Suppressor macrophage treated with lipopolysaccharide for 4 hours (primary cell): ENCODE data around the gene ATP11B.

Experiments used
- DNase-seq: peaks from one replicate; pipeline ENCODE4 v3.0.0-alpha.2; 2020

The ATP11B gene

DNA sequence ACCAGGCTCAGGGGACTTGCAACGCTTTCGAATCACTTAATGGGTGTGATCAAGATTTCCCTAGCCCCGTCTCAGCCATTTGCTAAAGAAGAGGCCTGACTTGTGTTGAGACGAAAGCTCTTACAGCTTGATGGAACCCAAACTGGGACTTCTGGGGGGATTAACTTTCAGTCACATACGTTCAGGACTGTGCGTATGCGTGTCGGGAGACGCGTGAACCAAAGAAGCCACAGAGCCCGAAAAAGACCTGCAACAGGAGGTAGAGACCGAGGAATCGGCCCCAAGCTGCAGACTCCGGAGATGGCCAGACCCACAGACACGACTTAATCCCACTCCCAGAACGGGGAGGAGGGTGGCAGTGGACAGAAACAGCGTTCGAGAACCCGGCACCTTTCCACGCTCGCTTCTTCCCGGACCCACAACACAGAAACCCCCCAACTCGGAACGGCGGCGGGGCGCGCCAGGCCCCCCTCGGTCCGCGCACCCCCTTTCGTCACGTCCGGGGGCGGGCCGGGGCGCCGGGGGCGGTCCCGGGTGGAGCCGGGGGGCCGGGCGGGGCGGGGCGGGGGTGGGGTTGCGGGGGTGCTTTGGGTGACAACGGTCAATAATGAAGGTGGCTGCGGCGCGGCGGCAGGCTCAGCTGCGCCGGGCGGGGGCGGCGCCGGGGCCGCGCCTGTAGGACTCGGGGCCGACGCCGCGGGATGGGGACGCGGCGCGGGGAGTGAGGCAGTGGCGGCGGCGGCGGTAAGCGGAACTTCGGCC lies at the start of gene ATP11B:
Gene ATP11B (plus strand): TSS at position 604 of the 762 bp plus-strand sequence. CDS start 256 bp downstream, outside the sequence.
- DNase-seq = peak; percentile 73

DNA sequence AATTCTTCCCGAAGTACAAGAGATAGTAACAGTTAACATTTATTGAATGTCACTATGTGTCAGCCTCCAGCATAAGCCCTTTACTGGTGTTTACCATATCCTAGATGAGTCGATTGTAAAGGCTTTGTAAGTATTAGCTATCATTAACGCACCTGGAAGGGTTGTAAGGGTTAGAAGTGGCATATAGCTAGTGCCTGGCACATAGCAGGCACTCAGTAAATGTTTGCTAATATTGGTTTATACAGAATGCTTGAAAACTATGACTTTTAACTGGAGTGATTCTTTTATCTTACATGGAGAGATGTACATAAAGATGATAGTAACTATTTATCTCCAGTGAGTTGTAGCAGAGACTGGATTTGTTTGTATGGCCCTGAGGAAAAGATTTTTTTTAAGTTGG lies 46.3 kb upstream of the ATP11B start:
- DNase-seq = no peak

DNA sequence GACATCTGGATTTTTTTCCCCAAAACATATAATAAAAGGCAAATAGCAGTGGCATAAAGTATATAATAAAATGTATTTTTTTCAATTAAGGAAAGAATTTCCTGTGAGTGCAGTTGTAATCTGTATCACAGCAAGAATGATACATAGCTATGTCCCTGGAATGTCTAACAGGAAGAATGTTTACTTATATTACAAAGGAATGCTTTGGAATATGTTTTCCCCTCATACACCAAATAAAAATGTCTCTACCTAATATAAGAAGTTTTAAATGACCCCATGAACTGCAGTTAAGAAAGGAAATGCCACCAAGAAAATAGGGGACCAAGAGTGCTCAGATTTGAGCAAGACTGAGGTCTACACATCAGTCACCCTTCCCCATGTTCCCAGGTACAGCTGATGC lies 38.0 kb upstream of the ATP11B start:
- no peak for DNase-seq

DNA sequence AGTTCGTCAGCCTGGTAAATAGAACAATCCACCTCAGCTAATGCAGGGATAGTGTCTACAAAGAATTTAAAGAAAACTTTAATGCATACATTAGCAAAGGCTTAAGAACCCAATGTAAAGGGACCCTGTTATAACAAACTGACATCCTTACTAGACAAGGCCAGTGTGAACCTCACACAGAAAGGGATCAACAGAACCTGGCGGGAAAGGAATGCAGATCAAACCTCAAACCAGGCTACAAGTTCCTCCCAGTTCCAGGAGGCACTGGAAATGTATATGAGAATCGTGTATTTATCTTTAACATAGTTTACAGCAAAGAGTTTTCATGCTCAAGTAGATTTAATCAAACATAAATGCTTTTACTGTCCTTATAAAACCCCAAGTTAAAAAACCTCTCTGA lies 37.6 kb upstream of the ATP11B start:
- DNase-seq = no peak

DNA sequence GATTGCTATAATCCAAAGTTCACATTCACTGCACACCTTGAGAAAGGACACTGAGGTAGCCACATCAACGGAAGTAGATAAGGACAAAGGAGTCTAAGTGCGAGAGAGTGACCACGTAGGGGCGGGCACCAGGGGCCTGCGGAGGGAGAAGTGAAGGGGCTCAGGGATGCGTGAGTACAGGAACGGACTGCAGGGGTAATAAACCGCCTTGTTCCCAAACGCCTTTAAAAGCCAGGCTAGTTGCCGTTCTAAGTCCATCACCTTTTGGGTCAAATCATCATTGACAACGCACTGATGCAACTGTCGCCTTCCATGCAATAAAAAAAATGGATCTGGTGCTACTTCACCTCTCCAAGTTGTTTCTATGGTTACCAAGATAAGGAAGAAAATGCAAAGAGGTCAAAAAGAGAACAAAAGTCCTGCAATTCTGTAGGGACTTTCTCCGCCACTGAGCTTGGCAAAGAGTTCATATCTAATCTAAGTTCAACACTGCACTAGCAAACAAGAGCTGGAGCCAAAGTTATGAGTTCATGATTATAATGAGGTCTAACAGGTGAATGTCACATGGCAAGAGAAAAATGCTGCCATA lies 32.6 kb upstream of the ATP11B start:
- DNase-seq = no peak

DNA sequence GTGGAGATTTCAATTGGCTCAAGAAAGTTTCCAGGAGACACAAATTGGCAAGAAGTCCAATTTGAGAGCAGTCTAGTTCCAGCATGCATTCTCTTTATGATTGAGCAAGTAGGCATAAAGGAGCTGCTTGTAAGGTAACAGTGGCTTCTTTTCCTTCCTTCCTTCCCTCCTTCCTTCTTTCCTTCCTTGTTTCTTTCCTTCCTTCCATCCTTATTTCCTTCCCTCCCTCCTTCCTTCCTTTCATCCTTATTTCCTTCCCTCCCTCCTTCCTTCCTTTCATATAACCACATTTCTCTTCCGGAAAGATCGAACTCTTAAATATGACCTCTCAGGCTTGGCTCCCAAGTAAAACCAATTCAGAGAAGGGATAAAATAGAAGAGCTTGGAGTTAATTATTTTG lies 29.4 kb upstream of the ATP11B start:
- DNase-seq = no peak

DNA sequence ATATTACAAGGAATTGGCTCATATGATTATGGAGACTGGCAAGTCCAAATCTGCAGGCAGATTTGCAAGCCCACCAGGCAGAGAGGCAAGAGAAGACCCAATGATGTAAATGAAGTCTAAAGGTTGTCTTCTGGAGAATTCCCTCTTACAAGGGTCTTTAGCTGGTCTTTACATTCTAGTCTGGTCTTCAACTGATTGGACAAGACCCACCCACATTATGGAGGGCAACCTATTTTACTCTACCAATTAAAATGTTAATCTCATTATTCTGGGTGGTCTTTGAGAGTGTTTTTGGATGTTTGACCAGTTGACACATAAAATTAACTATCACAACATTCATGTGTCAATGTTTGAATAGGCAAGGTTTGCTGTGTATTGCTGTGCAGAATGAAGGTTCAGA lies 28.0 kb upstream of the ATP11B start:
- DNase-seq = no peak

DNA sequence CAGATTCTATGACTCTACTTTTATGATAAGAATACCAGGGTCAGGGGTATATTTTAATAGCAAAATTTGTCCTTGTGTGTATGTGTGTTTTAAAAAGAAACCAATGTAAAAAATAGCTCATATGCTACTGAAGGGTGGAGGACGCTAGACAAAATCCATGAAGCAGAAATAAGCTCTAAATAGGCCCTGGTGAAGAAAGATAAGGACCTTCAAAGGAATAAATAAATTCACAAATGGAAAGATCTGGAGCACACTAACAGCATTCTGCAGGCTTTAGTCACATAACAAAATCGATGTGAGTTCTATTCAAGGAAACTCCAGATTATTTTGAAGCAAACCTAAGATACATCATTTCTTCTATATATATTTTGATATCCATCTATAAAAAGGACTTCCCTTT lies 27.2 kb upstream of the ATP11B start:
- no peak for DNase-seq

DNA sequence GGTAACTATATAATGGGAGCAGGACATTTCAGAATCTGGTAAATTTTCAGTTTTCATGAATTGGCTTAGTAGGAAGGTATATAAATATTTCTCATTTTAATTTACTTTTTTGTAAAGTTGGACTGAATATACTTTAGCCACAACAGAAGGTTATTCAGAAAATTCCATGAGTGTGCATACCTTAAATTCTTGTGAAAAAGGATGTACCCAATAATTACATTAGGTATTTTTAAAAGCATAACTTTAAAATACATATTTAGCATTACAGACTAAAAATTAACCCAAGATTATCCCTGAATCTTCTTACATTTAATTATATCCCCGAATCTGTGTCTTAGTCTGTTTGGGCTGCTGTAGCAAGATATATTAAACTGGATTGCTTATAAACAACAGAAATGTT lies 24.9 kb upstream of the ATP11B start:
- DNase-seq = no peak

DNA sequence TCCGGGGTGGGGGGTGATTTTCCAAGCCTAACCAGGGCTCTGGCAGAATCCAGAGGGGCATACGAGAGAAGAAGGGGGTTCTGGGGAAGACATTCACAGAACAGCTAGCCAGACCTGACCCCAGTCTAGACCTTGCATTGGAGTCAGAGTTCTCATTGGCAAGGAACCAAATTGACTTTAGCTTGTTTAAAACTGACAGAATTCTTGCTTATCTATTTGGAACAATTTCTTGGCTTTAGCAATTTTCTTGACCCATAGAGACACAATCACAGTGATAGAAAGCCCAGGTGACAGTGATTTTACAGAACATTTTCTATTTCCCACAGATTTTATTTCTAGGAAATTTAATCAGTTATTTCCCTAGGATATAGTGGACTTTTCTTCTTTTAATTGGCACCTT lies 23.6 kb upstream of the ATP11B start:
- DNase-seq = no peak

DNA sequence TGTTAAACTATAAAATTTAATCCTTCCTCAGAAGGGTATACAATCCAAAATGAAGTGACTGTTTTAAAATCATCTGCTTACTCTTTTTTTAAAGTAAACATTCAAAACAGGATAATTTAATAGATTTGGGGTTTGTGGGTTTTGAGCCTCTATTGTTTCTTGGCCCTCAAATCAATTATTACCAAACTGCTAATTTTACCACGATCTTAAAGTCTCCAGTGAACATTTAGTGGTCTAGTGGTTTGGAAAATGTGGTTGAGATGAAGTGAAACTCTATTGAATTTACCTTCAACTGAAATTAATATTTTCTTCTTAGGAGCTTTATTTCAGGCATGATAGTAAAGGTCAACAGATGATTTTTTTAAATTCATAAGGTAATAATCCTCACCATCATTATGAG lies 11.2 kb upstream of the ATP11B start:
- no peak for DNase-seq

DNA sequence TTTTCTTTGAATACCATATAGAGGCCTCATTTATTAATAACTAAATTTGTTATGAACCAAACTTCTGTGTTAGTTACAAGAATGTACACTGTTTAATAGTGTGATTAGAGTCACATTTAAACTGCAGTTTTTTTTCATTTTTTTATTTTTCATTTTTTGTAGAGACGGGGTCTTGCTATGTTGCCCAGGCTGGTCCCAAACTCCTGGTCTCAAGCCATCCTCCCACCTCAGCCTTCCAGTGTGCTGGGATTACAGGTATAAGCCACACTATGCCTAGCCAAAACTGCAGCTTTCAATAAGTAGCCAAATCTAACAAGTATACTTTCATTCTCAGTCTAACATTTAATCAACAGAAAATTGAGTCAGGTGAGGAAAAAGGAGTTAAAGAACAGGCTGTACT lies 10.2 kb upstream of the ATP11B start:
- DNase-seq = no peak

DNA sequence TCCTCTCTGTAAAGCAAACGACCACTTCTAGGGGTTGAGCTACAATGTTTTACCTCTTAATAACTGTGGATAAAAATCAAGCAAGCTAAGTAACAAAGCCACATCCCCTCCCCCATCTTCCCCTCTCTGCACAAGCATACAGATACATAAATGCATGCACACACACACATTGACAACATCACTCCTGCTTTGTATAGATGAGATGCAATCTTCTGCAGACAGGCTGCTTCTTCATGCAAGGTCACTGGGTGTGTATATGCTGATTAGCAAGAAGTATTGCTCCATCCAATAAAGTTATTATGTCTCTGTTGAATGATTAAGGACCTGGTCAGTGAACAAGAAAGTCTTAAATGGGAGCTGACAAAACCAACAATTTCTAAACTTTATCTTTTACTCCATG lies 8.8 kb upstream of the ATP11B start:
- DNase-seq = no peak

DNA sequence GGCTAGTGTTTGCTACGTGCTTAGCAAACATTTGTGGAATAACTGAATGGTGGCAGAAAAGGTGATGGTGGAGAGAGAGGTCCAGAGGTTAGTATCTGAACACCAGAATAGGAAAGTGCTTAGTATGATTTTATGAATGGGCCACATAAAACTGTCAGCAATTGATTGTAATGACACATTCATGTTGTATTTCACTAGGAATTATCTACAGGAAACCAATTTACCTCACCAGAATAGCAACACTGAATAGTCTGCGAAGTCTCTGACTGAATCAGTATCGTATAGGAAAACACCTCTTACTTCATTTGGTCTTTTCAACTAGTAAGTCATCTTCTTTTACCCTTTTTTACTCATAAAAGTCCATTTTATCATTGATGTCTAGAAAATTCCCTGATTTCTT lies 8.2 kb upstream of the ATP11B start:
- DNase-seq = no peak

DNA sequence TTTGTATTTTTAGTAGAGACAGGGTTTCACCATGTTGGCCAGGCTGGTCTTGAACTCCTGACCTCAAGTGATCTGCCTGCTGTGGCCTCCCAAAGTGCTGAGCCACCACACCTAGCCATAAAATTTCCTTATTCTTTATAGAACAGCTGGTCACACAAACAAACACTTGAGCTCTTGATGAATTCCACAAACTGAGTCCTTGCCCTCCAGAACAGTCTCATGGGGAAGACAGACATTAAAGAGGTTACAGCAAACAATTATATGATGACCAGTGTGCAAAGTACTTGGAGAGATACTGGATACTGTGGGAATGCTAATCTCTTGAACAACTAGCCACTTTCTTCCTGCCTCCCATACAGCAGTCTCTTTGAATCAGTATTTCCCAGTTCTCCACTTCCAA lies 7.5 kb upstream of the ATP11B start:
- DNase-seq = no peak

DNA sequence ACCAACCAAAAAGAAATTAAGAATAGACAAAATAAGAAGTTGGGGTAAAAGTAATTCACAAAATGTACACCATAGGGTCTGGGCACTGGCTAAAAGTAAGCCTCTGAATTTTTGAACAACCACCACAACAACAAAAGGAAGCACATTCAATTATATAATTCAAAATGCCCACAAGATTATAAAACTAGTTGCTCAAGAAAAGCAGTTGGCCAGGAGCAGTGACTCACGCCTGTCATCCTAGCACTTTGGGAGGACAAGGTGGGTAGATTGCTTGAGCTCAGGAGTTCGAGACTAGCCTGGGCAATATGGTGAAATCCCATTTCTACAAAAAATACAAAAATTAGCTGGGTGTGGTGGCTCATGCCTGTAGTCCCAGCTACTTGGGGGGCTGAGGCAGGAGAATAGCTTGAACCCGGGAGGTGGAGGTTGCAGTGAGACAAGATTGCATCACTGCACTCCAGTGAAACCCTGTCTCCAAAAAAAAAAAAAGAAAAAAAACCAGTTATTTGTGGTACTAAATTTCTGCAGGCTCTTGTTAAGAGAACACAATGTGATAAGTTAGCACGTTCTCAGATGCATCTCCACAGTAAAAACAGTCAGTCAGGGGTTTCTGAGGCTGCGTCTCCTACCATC lies 6.6 kb upstream of the ATP11B start:
- no peak for DNase-seq

DNA sequence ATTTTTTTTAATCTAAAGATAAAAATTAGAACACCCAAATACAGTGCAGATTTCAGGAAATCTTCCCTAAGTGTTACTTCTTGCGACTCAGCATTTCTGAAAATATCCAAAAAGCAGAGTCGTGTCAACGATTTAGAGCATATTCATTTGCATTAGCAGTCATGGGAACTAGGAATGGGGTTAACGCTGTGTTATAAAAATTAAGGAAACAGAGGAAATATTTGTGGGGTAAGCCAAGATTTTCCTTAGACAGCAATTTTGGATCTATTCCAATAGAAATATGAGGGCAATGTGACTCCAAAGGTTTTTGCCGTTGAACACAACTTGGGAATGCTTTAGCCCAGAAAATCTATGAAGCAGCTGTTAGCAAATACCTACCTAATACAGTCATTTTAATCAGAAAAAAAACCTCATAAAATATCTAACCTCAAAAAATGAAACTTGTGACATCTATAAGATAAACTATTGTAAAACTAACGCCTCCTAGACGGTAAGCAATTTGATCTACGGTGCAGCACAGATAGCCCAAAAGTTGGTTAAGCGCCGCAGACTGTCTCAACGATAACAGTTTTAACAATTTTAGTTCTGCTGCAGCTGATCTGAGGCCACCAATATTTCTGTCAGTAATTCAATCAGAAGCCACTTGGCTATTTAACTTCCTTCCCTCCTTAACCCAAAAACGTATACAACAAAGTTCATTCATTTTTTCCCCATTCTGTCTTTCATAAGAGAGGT lies 5.8 kb upstream of the ATP11B start:
- no peak for DNase-seq

DNA sequence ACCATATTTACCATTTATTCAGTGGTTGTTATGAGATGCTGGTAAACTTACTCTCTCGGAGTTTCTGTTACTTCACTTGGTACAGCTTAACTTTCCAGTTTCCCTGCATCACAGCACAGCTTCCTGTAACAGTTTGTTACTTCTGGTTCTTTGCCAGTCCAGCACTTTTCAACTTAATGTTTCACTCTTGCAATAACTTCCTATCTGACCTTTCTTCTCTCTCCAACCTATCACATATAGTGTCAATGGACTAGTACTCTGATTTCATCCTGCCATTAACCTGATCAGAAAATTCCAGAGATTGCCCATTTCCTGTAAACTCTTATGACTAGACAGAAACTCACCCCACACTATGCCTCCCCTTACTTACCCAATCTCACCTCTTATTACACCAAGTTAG lies 3.9 kb upstream of the ATP11B start:
- peak; percentile 29 for DNase-seq

DNA sequence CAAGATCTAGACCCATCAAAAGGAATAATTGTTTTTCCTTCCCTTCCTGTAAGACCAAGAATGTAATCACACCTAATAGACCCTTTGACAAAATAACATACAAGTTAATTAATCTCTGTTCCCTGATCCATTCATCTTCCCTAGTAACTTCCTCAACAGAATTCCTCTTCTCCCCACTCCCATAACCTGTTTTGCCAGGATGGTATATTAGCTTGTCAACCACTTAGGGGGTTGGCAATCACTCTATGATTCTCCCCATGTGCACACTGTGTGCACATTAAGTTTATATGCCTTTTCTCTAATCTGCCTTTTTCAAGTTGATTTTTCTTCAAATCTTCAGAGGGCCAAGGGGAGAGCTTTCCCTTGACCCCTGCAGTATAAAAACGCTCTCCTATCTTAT lies 2.7 kb upstream of the ATP11B start:
- no peak for DNase-seq

DNA sequence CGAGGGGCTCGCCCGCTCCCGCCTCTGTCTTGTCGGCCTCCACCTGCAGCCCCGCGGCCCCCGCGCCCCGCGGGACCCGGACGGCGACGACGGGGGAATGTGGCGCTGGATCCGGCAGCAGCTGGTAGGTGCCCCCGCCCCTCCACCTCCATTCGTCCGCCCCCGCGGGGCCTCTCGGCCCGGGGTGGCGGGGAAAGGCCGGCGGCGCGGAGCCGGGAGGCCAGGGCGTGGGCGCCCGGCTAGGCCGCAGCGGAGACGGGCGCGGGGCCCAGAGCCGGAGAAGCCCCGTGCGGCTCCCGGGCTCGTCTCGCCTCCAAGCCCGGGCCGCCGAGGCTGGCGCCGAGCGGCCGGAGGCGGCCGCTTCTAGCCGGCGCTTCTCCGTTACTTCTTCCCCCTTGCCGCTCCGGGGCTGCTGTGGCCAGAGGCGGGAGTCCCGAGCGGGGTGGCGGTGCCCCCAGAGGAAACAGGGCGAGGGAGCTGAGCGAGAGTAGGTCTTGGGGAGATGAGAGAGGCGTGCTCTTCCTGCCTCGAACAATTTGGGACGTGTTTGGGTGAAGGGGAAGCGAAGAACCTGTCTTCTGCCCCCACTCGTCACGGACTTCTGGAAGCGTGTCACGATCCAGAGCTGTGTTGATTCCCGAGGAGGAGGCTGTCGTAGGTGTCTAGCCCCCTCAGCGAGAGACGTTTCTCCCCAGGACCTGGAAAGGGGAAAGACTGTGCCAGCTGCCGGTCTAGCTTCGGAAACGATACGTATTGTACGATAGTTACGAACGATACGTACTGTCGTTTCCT lies 555 bp downstream of the ATP11B start:
- DNase-seq = peak; percentile 54

DNA sequence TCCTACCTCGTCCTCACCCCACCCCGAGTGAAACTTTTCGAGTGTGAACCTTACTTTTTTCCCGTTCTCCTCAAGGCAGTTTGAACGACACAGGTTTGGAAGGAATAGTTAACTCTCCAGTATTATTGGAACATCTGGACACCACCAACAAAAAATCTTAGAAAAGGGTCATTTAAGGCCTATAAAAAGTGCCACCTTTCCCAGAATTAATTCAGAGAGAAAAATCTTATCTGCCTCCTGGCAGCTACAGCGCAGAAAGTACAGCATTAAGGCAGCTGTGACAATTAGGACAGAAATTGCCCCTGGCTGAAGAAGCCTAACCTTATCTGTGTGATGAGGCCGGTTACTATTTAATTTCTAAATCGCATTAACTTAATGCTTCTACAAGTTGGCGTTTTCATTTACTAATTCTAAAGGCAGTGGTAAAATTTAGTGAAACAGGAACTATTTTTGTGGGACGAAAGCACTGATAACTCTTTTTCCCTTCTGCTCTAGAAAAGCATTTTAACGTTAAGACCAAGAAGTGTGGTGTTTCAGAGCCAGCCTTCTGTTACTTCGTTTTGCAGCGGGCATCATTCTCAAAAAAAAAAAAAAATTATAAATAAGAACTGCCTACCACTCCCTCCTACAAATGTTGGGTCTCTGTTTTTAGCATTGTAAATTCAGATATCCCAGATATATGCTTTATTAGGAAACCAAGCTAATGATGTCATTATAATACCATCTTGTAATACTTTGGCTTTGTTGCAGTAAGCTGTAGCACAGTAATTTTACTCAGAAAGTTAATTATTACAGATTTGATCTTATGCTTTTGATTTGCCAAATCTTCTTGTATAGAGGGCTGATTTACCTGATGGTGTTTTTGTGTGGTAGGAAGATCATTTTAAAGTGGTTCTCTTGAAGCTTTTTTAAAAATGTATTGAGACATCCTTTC lies 1.4 kb downstream of the ATP11B start:
- peak; percentile 47 for DNase-seq

DNA sequence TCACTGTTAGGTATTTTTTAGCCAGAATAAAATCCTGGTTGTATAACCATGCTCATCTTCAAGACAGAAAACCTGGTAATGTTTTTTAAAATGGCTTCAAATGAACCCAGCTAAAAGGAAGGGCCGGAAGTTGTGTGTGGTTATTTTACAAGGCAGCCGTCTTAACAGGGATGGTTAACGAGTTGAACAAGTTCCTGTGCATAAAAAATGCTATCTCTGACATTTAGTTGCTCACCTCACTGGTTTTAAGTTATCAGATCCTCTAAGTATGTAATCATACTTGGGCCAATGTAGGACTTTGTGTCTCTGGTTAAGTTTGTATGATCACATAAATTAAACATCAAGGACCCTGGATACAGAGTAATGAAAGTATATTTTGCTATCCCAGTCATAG lies 2.1 kb downstream of the ATP11B start:
- peak; percentile 22 for DNase-seq
